HepG2 (cell line): ENCODE results near the gene GALNTL6.

Source experiments
- BHLHE40 ChIP-seq: IDR thresholded peaks from 2 replicates; pipeline ENCODE4 v1.6.1; 2011; ENCODE audit warnings: low read length, improper control_type of control experiment
- CEBPB ChIP-seq: IDR thresholded peaks from 2 replicates; pipeline ENCODE4 v1.6.1; 2011; ENCODE audit warnings: low read depth, low read length, improper control_type of control experiment, borderline replicate concordance
- EZH2 ChIP-seq: conservative IDR thresholded peaks from 2 replicates; pipeline ENCODE4 v1.6.1; 2012; ENCODE audit warnings: mild to moderate bottlenecking, low read depth, low read length, moderate library complexity
- HNRNPLL ChIP-seq: fragments of 200-400 bp; formaldehyde crosslinking; IDR thresholded peaks from 2 replicates; pipeline ENCODE4 v1.6.1; 2017; ENCODE audit warnings: mild to moderate bottlenecking, low read depth, low read length; ENCODE audit not compliant: poor library complexity, severe bottlenecking
- MXI1 ChIP-seq: IDR thresholded peaks from 3 replicates; pipeline ENCODE4 v1.6.1; 2012; ENCODE audit warnings: low read depth, low read length, inconsistent platforms, borderline replicate concordance
- NR1H2 ChIP-seq: sonication (generic); formaldehyde crosslinking; IDR thresholded peaks from 2 replicates; pipeline ENCODE4 v1.8.1; 2022; ENCODE audit warnings: low read depth, missing genetic modification reagents, borderline replicate concordance
- STAT6 ChIP-seq: sonication (generic); formaldehyde crosslinking; IDR thresholded peaks from 2 replicates; pipeline ENCODE4 v1.4.0; 2020; ENCODE audit warnings: missing genetic modification reagents, mild to moderate bottlenecking, borderline replicate concordance
- TCF7 ChIP-seq: sonication (generic); IDR thresholded peaks from 2 replicates; pipeline ENCODE4 v1.6.1; 2016; ENCODE audit warnings: antibody characterized with exemption, low read depth
- ZNF687 ChIP-seq: sonication (generic); formaldehyde crosslinking; IDR thresholded peaks from 2 replicates; pipeline ENCODE4 v1.5.1; 2020; ENCODE audit warnings: mild to moderate bottlenecking, missing genetic modification reagents, moderate library complexity
- ZNF883 ChIP-seq: sonication (generic); formaldehyde crosslinking; IDR thresholded peaks from 2 replicates; pipeline ENCODE4 v1.5.1; 2020; ENCODE audit warnings: mild to moderate bottlenecking, missing genetic modification reagents; ENCODE audit errors: not compliant biosample characterization

DNA sequence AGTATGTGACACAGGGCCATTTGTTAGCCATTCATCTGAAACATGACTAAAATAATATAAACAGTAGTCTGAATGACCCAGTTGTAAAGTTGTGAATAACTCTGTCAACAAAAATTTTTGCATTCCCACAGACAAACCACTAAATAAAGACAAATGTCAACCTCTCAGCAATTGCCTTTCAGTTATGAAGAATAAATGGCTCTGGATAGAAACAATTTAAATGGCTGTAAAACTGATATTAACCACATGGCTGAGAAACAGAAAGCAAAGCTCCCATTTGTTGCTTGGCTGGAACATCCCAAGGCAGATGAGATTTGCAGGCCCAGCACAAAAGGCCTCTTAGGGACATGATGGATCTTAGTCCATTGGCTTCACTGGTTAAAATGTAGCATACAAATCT, 296.3 kb downstream of the GALNTL6 start:
- TF ChIP-seq NR1H2 (CRISPR knock-in tag) = no peak
- no peak for TF ChIP-seq ZNF883 (CRISPR knock-in tag)
- TF ChIP-seq BHLHE40 = no peak
- TF ChIP-seq HNRNPLL = no peak
- no peak for TF ChIP-seq ZNF687 (CRISPR knock-in tag)
- no peak for TF ChIP-seq EZH2
- no peak for TF ChIP-seq MXI1
- no peak for TF ChIP-seq STAT6 (CRISPR knock-in tag)
- TF ChIP-seq CEBPB = no peak
- TF ChIP-seq TCF7 = no peak
